Ascending aorta (tissue), 2 donors: ENCODE data around the gene SORD. TPM values are rescaled to one million over a fixed set of nuclear protein-coding genes. Genes with fewer than 3 reads are reported as not detected.

Experiments
- DNase-seq, 2 donors: peaks; one replicate each; pipeline ENCODE4 v3.0.0-alpha.2; 2019; ENCODE audit warnings: low spot score in 2 of 2
- H3K27ac ChIP-seq, 2 donors: fragments of 200-600 bp; sonication (generic); one replicate each; pipeline ENCODE4 v1.5.1; 2016 to 2017; ENCODE audit warnings: mild to moderate bottlenecking in 1 of 2
- H3K27me3 ChIP-seq: fragments of 200-600 bp; sonication (generic); one replicate; pipeline ENCODE4 v1.5.1; 2017
- H3K36me3 ChIP-seq, 2 donors: fragments of 200-600 bp; sonication (generic); one replicate each; pipeline ENCODE4 v1.5.1; 2016
- H3K4me1 ChIP-seq, 2 donors: fragments of 200-600 bp; sonication (generic); one replicate each; pipeline ENCODE4 v1.5.1; 2016 to 2017; ENCODE audit warnings: mild to moderate bottlenecking in 1 of 2
- H3K4me3 ChIP-seq, 2 donors: fragments of 200-600 bp; sonication (generic); one replicate each; pipeline ENCODE4 v1.5.1; 2016 to 2017; ENCODE audit warnings: mild to moderate bottlenecking in 1 of 2
- H3K9me3 ChIP-seq, 2 donors: fragments of 200-600 bp; sonication (generic); one replicate each; pipeline ENCODE4 v1.5.1; 2016
- CTCF ChIP-seq, 3 experiments: fragments of 200-600 bp in 2 of 3; fragments of 450-650 bp in 1 of 3; sonication (generic) in 2 of 3; IDR thresholded peaks; one replicate each; pipeline ENCODE4 v1.5.1; 2016 to 2019; ENCODE audit warnings: antibody characterized with exemption in 3 of 3, mild to moderate bottlenecking in 1 of 3, moderate library complexity in 1 of 3
- intact Hi-C: fragments of 100-400 bp; cut with DNase I; formaldehyde crosslinking; loops from one replicate; pipeline ENCODE4 v1.15.1; 2023
- total RNA-seq: library from RNA; depleted of rRNA; stranded (reverse); fragments of >200 nt; gene quantifications from one replicate; pipeline ENCODE4 v1.1.0, GENCODE V29; 2016

SORD gene
- total RNA-seq, 1 donor from 2014 or later: 6.5 TPM

- peaks cover 14% of the 10 kb centered on the region for H3K27me3 ChIP-seq
- DNase-seq: no peak
- H3K4me1 ChIP-seq: peaks cover 7 to 18% of the 10 kb centered on the region in 2 donors
Measured at GRCh38 chr15:45113380-45113990, 90.5 kb downstream of the SORD start.

GRCh38 chr15:45114076-45114750, 91.2 kb downstream of the SORD start, which contains the start of the genes DUOX2 and DUOXA2:
DUOX2 (minus strand) TSS chr15:45114172; CDS start chr15:45113411, 761 bp downstream.
DUOXA2 (plus strand) TSS chr15:45114326; CDS start chr15:45114606, 280 bp downstream.
- peak within 1 kb of the TSS; percentile 36 to 45 for H3K4me3 ChIP-seq
- DNase-seq: no peak
- H3K9me3 ChIP-seq: no peaks in the 10 kb centered on the region
- intact Hi-C loops: no loop called here
- H3K27ac ChIP-seq: no peak within 1 kb of the TSS
- peaks cover 14% of the 10 kb centered on the region for H3K27me3 ChIP-seq
- peaks cover 7 to 18% of the 10 kb centered on the region in 2 donors for H3K4me1 ChIP-seq
- no peaks in the 10 kb centered on the region for H3K36me3 ChIP-seq
- no peak for TF ChIP-seq CTCF (IDR thresholded peaks at IDR 0.05)

More at GRCh38 chr15:45113380-45113990, 90.5 kb downstream of the SORD start:
- intact Hi-C loops: no loop called here
- H3K9me3 ChIP-seq: no peaks in the 10 kb centered on the region
- TF ChIP-seq CTCF (IDR thresholded peaks at IDR 0.05): no peak
- H3K36me3 ChIP-seq: no peaks in the 10 kb centered on the region
- peak overlapping the region; percentile 36 to 45 for H3K4me3 ChIP-seq
- H3K27ac ChIP-seq: no peak overlapping the region

- no peaks in the 10 kb centered on the region for H3K36me3 ChIP-seq
- H3K4me1 ChIP-seq: peaks cover 7 to 18% of the 10 kb centered on the region in 2 donors
- H3K27ac ChIP-seq: no peak overlapping the region
- H3K9me3 ChIP-seq: no peaks in the 10 kb centered on the region
- peaks cover 14% of the 10 kb centered on the region for H3K27me3 ChIP-seq
- no peak for TF ChIP-seq CTCF (IDR thresholded peaks at IDR 0.05)
- intact Hi-C loops: no loop called here
- H3K4me3 ChIP-seq: peak overlapping the region in 1 of 2 donors; percentile 37
- DNase-seq: no peak
Measured at GRCh38 chr15:45114751-45115085, 91.7 kb downstream of the SORD start.

- Histone ChIP-seq H3K27ac (no peak overlapping the region), H3K4me3 (no peak overlapping the region), H3K36me3 (no peaks in the 10 kb centered on the region), H3K4me1 (peaks cover 7 to 18% of the 10 kb centered on the region in 2 donors), H3K27me3 (peaks cover 15% of the 10 kb centered on the region), H3K9me3 (no peaks in the 10 kb centered on the region)
- intact Hi-C loops: no loop called here
- TF ChIP-seq CTCF (IDR thresholded peaks at IDR 0.05): no peak
- DNase-seq: no peak
Measured at GRCh38 chr15:45115312-45115820, 92.4 kb downstream of the SORD start.

- TF ChIP-seq CTCF (IDR thresholded peaks at IDR 0.05): no peak
- Histone ChIP-seq H3K27ac (no peak overlapping the region), H3K4me3 (no peak overlapping the region), H3K36me3 (no peaks in the 10 kb centered on the region), H3K27me3 (peaks cover 17% of the 10 kb centered on the region), H3K4me1 (peaks cover 7 to 18% of the 10 kb centered on the region in 2 donors), H3K9me3 (no peaks in the 10 kb centered on the region)
- DNase-seq: no peak
- intact Hi-C loops: no loop called here
Measured at GRCh38 chr15:45116006-45116481, 93.0 kb downstream of the SORD start.
